ENCODE results near the gene TNNC2. TPM values are rescaled to one million over a fixed set of nuclear protein-coding genes. Genes with fewer than 3 reads are reported as not detected.
A peak's percentile ranks its signal among the peaks of the same experiment; 100 is the strongest.

Gene TNNC2
- total RNA-seq, 1 experiment from 2014 or later = not detected

- no peak for TF ChIP-seq CTCF (IDR thresholded peaks at IDR 0.05; ENCODE audit: unreplicated experiment)
- H3K27me3 Mint-ChIP-seq (ENCODE audit: unreplicated experiment) = no peaks in the 10 kb centered on the region
- H3K4me3 Mint-ChIP-seq (ENCODE audit: low read depth, unreplicated experiment) = no peak overlapping the region
- H3K27ac Mint-ChIP-seq (ENCODE audit: unreplicated experiment) = no peak overlapping the region
- intact Hi-C loops (cut with micrococcal nuclease; ENCODE audit: unreplicated experiment) = no loop called here
- H3K4me1 Mint-ChIP-seq (ENCODE audit: low read depth, unreplicated experiment) = peaks cover 14% of the 10 kb centered on the region
- H3K36me3 Mint-ChIP-seq (ENCODE audit: insufficient read depth, unreplicated experiment) = no peaks in the 10 kb centered on the region
- no TSS peak for BruUV-seq (replicated peaks)
- CTCF ChIA-PET = interaction anchor here (1.4 to 1.8 kb wide), 2 partner anchors 8 to 9 kb away, joined by 3 to 4 read pairs; partner anchors contain the start of gene ZSWIM1
- no peak for DNase-seq
- no peaks in the 10 kb centered on the region for H3K9me3 Mint-ChIP-seq (ENCODE audit: low read depth, unreplicated experiment)
Observed at GRCh38 chr20:45872626-45873025, 45.5 kb upstream of the TNNC2 start.

GRCh38 chr20:45867819-45868176 is 40.7 kb upstream of the TNNC2 start:
- no TSS peak for BruUV-seq (replicated peaks)
- no peak overlapping the region for H3K4me3 Mint-ChIP-seq (ENCODE audit: low read depth, unreplicated experiment)

GRCh38 chr20:45867136-45867818 is 40.2 kb upstream of the TNNC2 start:
- TF ChIP-seq CTCF (IDR thresholded peaks at IDR 0.05; ENCODE audit: unreplicated experiment) = no peak
- Mint-ChIP-seq H3K36me3 (ENCODE audit: insufficient read depth, unreplicated experiment) (no peaks in the 10 kb centered on the region), H3K9me3 (ENCODE audit: low read depth, unreplicated experiment) (no peaks in the 10 kb centered on the region), H3K4me3 (ENCODE audit: low read depth, unreplicated experiment) (no peak overlapping the region), H3K27ac (ENCODE audit: unreplicated experiment) (peak overlapping the region; percentile 29), H3K4me1 (ENCODE audit: low read depth, unreplicated experiment) (peaks cover 14% of the 10 kb centered on the region), H3K27me3 (ENCODE audit: unreplicated experiment) (no peaks in the 10 kb centered on the region)
- DNase-seq = no peak
- intact Hi-C loops (cut with micrococcal nuclease; ENCODE audit: unreplicated experiment) = no loop called here
- CTCF ChIA-PET = interaction anchor here (0.9 to 1.0 kb wide), 2 partner anchors 11 to 14 kb away, joined by 3 to 4 read pairs; partner anchors contain the start of gene ZSWIM1
- BruUV-seq (replicated peaks) = no TSS peak

More at GRCh38 chr20:45867819-45868176, 40.7 kb upstream of the TNNC2 start:
- Mint-ChIP-seq H3K27ac (ENCODE audit: unreplicated experiment) (peak overlapping the region; percentile 29), H3K9me3 (ENCODE audit: low read depth, unreplicated experiment) (no peaks in the 10 kb centered on the region), H3K36me3 (ENCODE audit: insufficient read depth, unreplicated experiment) (no peaks in the 10 kb centered on the region), H3K4me1 (ENCODE audit: low read depth, unreplicated experiment) (peaks cover 19% of the 10 kb centered on the region), H3K27me3 (ENCODE audit: unreplicated experiment) (no peaks in the 10 kb centered on the region)
- CTCF ChIA-PET = interaction anchor here (0.9 to 1.0 kb wide), 2 partner anchors 11 to 13 kb away, joined by 3 to 4 read pairs; partner anchors contain the start of gene ZSWIM1
- no peak for TF ChIP-seq CTCF (IDR thresholded peaks at IDR 0.05; ENCODE audit: unreplicated experiment)
- DNase-seq = no peak
- intact Hi-C loops (cut with micrococcal nuclease; ENCODE audit: unreplicated experiment) = no loop called here

- no peak overlapping the region for H3K4me3 Mint-ChIP-seq (ENCODE audit: low read depth, unreplicated experiment)
- intact Hi-C loops (cut with micrococcal nuclease; ENCODE audit: unreplicated experiment) = no loop called here
- no peak for DNase-seq
- no peaks in the 10 kb centered on the region for H3K27me3 Mint-ChIP-seq (ENCODE audit: unreplicated experiment)
- no peak overlapping the region for H3K27ac Mint-ChIP-seq (ENCODE audit: unreplicated experiment)
- H3K9me3 Mint-ChIP-seq (ENCODE audit: low read depth, unreplicated experiment) = no peaks in the 10 kb centered on the region
- TF ChIP-seq CTCF (IDR thresholded peaks at IDR 0.05; ENCODE audit: unreplicated experiment) = no peak
- no TSS peak for BruUV-seq (replicated peaks)
- CTCF ChIA-PET = interaction anchor here (0.7 to 0.9 kb wide), 2 partner anchors 24 to 39 kb away, joined by 3 read pairs; no protein-coding TSS in a partner anchor
- H3K36me3 Mint-ChIP-seq (ENCODE audit: insufficient read depth, unreplicated experiment) = no peaks in the 10 kb centered on the region
- peaks cover 11% of the 10 kb centered on the region for H3K4me1 Mint-ChIP-seq (ENCODE audit: low read depth, unreplicated experiment)
Observed at GRCh38 chr20:45866454-45866853, 39.3 kb upstream of the TNNC2 start.

All from Calu3 (cell line).